Glomerular endothelial cell (primary cell): ENCODE measurements around the gene MOB1A. TPM values are rescaled to one million over a fixed set of nuclear protein-coding genes. Genes with fewer than 3 reads are reported as not detected.
"Not testable (repeated sequence)": the region's sequence is repeated elsewhere in the genome, so short reads cannot be mapped to it uniquely, and the experiment has no call there.

Experiments used
- DNase-seq: peaks from one replicate; pipeline ENCODE4 v3.0.0-alpha.2; 2011; ENCODE audit warnings: low read depth, low spot score; ENCODE audit errors: extremely low read depth
- total RNA-seq: library from RNA; depleted of rRNA; stranded (reverse); fragments of >200 nt; gene quantifications from 2 replicates; pipeline ENCODE4 v1.2.3, GENCODE V29; 2015

MOB1A gene
- total RNA-seq: 80.7 and 112 TPM in 2 replicates

DNA sequence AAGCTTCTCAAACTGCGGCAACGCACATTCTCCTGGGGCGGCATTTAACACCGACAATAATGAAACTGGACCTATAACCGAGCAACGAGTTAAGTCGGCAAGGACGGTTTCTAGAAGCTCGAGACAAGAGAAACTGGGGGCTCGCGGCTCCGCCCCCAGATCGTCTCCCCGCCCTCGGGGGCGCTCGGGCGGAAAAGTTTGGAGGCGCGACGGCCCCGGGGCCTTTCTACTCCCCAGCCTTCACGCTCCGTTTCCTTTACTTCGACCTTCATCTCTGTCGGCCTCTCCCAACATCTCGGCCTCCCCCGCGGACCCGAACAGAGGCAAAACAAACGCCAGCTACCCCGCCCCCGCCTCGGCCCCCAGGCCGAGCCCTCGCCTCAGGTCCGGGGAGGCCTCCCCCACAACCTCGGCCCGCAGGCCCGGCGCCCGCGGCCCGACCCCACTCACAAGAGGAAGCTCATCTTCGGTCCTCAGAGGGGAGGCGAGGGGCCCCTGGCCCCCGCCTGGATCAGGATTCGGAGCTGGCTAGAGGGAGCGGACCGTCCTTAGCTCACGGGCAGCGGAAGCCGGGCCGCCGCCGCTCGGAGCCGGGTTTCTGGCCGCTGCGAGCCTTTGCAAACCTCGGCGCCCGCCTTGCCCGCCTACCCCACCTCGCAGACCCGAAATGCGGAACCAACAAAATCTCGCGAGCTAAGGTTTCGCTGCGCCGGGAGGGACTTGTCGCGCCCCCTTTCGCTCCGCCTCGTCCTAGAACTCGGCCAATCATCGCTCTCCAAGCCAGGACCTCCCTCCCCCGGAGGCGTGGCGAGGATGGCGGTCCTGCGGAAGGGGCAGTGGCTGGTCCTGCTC lies at the start of gene MOB1A:
TSS of gene MOB1A (minus strand) at position 669 of the 852 bp plus-strand sequence. CDS start at position 464, 205 bp downstream.
- peak; percentile 90 for DNase-seq

GRCh38 chr2:74227646-74228045 lies 49.0 kb upstream of the MOB1A start:
- DNase-seq: no peak

DNA sequence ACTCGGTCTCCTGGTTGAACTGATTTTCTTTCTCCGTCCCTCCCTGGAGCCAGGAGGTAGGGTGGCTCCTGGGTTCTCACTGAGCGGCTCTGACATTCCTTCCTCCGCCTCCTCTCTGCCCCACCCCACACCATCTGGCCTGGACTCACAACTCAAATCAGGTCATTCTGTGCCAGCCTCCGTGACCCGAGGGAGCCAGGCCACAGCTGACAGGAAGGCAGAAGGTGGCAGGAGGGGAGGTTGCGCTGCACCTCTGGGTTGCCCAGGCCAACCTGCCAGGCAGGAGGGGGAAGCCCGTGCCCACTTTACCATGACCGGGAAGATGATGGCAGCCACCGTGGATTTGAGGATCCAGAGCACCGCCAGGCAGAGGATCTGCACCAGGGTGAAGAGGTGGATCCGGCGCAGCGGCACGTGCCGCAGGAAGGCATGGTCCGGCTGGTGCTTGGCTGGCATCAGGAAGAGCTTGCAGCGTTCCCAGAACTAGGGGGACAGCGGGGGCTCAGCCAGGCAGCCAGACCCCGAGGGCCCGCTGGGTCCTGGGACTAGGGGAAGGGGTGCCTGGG lies 48.1 kb upstream of the MOB1A start:
- DNase-seq: no peak

GRCh38 chr2:74225698-74226459 lies 47.2 kb upstream of the MOB1A start:
- no peak for DNase-seq

DNA sequence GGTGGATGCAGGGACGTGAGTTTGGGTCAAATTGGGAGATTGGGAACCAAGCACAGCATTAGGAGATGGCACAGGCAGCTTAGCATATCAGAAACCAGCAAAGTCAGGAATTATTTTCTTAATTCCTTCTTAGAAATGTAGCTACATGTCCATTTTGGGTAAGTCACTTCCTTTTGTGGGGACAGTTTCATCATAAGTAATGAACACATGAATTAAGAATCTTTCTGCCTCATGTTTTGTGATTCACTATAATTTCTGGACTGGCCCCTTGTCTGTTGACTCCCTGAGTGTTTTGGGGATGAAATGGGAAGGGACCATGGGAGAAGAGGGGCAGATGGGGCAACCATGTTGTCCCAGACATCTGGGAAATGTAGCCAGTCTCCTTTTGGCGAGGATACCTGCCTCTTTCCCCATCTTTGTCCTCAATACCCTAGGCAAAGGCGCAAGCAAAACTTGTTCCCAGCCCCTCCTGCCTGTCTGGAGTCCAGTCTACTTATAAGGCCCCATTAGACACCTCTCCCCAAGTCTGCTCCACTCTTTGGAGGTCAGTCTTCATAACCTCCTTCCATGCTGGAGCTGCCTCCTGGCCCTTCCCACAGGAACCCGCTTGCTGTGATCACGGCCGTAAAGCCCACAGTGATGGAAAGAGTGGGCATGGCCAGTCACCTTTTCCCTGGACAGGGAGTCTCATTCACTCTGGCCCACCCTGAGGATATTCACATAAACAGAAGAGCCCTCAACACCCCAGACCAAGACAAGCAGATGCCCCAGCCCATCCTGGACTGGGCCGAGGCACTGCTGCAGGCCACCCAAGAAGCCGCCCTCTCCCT lies 45.5 kb upstream of the MOB1A start:
- DNase-seq: no peak

DNA sequence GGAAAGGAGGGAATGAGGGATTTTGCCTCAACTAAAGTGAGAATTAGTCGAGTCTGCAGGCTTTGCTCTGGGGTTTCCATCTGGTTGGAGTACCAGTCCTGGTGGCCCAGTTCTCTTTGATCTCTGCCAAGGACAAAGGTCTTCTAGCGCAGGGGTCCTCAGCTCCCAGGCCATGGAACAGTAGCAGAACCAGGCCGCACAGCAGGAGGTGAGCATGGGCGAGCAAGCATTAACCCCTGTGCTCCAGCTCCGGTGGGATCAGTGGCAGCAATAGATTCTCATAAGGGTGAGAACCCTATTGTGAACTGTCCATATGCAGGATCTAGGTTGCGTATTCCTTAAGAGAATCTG lies 43.6 kb upstream of the MOB1A start:
- no peak for DNase-seq

DNA sequence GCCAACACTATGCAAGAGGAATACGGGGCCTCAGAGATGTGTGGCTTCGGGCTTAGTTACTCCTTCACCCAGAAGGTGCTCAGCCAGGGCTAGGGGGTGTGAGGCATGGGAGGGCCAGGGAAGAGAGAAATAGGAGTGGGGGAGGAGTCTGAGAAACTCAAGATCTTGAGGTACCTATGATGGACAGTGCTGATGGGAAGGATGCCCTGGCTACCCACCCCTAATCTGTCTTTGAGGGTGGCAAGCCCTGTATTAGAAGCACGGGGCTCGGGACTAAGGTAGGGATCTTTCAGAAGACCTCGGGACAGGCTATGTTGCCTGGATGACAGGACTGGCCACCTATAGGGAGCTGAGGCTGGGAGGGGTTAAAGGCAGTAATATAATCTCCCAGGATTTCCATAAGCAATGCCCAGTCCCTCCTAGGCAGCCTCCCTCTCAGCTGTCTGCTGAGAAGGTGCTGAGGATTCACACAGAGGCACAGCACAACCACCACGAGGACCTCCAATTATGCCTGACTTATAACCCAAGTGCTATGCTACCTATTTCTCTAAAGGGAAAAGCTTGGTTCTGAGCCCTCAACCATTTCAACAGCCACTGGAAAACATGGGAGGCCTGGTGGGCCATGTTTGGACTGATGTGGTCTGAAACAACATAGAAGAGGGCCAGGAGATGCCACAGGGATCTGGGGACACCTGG lies 43.1 kb upstream of the MOB1A start:
- no peak for DNase-seq

GRCh38 chr2:74221091-74221490 lies 42.4 kb upstream of the MOB1A start:
- no peak for DNase-seq

DNA sequence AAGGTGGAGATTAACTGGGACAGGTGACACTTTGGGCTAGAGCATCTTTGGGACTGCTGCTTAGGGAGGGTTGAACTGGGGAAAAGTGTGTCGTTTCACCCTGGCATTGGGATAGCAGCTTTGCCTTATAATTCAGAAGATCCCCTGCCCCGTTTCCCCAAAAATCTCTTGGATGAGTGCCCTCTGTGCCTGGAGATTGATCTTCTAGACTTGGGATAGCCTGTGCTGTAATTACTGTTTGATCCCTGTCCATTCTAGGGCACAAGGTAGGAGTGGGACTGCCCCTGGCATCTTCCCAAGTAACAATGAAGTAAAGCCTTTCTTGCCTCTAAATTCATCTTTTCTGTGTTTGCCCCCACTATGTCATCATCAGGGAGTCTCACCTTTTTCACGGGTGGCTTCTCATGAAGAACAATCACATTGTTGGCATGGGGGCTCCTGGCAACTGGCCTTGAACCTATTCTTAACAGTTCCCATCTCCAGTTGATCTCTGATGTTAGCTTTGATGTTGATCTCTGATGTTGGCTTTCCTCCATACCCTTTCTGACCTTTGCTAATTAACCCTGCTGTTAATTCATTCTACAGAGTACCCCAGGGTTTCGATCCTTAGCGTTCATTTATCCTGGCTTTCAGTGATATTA lies 41.3 kb upstream of the MOB1A start:
- no peak for DNase-seq

GRCh38 chr2:74216642-74217041 lies 38.0 kb upstream of the MOB1A start:
- no peak for DNase-seq

- not testable (repeated sequence) for DNase-seq
These were observed 37.1 kb upstream of the MOB1A start for GRCh38 chr2:74215771-74216170.

- no peak for DNase-seq
These were observed 34.2 kb upstream of the MOB1A start for GRCh38 chr2:74212702-74213410.

- DNase-seq: peak; percentile 51
These were observed 27.6 kb upstream of the MOB1A start for GRCh38 chr2:74206180-74206688.

DNA sequence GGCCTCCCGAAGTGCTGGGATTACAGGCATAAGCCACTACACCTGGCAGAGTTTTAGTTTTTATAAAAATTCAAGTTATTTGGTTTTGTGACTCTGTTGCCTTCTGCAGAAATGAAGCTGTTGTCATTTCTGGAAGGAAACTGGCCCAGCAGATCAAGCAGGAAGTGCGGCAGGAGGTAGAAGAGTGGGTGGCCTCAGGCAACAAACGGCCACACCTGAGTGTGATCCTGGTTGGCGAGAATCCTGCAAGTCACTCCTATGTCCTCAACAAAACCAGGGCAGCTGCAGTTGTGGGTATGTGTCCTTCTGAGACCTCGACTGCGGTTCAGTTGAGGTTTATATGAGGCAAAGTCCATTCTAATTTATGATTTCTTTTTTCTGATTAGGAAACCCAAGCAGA lies 26.9 kb upstream of the MOB1A start:
- no peak for DNase-seq

DNA sequence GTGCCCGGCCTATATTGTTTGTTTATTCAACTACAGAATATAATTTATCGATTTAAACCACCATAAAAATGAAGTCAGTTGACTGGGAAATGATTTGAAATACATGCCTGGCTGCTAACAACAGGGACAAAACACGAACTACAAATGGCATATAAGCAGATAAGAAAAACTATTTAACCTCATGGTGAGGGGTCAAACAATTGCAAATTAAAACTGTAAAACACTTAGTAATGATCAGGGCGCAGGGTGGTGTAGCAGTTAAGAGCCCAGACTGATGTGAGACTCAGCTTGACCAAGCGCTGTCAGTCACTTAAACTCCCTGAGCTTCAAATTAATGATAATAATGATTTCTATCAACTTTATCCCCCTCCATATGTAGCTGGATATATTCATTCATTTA lies 26.4 kb upstream of the MOB1A start:
- DNase-seq: no peak

DNA sequence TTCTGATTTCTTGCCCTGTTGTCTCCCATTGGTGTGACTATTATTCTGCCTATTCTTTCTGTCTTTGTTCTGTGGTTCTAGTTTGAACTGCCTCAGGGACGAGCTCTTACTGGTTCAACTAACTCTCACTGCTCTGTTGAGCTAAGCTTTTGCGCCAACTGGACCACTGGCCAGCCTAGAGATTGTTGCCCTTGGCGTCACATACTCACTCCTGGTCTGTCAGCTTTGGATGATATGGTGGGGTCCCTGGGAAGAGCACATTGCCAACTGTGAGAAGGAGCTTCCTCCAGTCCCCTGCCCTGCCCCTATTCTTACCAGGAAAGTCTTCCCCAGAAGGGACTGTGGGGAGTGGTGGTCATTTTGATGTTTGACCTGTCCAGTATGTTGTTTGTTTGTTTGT lies 25.8 kb upstream of the MOB1A start:
- no peak for DNase-seq

- no peak for DNase-seq
These were observed 22.9 kb upstream of the MOB1A start for GRCh38 chr2:74201596-74201995.

DNA sequence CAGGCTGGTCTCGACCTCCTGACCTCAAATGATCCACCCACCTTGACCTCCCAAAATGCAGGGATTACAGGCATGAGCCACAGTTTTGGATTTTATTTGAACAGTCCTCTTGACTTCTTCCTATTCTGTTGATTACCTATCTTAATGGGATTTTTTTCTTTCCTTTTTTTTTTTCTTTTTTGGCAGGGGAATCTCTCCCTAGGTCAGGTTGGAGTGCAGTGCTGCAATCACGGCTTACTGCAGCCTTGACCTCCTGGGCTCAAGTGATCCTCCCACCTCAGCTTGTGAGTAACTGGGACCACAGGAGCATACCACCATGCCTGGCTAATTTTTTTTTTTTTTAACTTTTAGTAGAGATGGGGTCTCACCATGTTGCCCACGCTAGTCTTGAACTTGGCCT lies 22.5 kb upstream of the MOB1A start:
- no peak for DNase-seq

GRCh38 chr2:74199871-74200305 lies 21.2 kb upstream of the MOB1A start:
- DNase-seq: no peak
